Stimulated activated CD4-positive, alpha-beta T cell treated with anti-CD3 and anti-CD28 coated beads, Interleukin-4, amount 100 ng/mL, for 1 hour (primary cell): ENCODE measurements around the gene ABCA7.

Experiments used
- DNase-seq: peaks from one replicate; pipeline ENCODE4 v3.0.0-alpha.2; 2020

The ABCA7 gene

DNA sequence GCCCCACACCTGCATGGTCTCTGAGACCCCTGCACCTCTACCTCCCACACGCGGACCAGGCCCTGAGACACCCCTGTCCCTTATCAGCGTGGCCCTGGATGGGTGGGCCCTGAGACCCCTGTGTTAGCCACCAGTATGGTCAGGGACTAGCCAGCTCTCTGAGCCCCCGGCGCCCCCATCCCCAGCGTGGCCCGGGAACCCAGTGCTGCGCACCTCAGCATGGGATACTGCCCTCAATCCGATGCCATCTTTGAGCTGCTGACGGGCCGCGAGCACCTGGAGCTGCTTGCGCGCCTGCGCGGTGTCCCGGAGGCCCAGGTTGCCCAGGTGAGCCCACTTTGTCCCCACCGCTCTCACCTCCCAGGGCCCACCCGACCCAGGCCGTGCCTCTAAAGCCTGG is 22.1 kb downstream of the ABCA7 start:
- no peak for DNase-seq

DNA sequence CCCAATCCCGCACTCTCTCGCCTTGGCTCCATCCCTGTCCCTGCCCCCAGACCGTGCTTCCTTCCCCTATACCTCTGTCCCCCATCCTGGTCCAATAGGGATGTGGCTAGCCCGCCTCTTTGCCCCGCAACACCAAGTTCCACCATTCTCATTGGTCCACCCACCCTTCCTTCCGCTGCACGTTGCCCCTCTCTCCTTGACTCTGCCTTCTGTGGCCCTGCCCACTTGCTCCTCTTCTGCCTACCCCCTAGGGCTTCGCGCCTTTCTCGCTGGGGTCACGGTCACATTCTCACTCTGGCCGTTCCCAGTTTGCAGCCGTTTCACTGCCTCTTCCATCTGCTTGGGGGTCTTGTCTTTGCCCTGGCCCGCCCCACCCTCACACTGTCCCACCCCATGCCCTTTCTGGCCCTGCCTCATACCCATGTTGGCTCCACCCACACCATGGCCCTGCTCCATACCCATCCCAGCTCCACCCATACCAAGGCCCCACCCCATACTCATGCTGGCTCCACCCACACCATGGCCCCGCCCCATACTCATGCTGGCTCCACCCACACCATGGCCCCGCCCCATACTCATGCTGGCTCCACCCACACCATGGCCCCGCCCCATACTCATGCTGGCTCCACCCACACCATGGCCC is 22.6 kb downstream of the ABCA7 start:
- no peak for DNase-seq

DNA sequence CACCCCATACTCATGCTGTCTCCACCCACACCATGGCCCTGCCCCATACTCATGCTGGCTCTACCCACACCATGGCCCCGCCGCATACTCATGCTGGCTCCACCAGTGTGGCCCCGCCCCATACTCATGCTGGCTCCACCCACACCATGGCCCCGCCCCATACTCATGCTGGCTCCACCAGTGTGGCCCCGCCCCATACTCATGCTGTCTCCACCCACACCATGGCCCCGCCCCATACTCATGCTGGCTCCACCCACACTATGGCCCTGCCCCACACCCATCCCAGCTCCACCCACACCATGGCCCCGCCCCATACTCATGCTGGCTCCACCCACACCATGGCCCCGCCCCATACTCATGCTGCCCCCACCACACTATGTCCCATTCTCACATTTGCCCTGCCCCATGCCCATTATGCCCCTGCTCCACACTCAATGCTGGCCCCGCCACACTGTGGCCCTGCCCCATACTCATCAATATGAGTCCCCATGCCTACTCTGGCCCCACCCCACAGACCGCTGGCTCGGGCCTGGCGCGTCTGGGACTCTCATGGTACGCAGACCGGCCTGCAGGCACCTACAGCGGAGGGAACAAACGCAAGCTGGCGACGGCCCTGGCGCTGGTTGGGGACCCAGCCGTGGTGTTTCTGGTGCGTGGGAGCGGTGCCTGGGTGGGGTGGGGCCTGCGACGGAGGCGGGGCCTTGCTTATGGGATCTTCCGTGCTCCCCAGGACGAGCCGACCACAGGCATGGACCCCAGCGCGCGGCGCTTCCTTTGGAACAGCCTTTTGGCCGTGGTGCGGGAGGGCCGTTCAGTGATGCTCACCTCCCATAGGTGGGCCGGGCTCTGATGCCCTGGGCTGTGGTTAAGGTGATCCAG is 23.4 kb downstream of the ABCA7 start:
- peak; percentile 57 for DNase-seq

DNA sequence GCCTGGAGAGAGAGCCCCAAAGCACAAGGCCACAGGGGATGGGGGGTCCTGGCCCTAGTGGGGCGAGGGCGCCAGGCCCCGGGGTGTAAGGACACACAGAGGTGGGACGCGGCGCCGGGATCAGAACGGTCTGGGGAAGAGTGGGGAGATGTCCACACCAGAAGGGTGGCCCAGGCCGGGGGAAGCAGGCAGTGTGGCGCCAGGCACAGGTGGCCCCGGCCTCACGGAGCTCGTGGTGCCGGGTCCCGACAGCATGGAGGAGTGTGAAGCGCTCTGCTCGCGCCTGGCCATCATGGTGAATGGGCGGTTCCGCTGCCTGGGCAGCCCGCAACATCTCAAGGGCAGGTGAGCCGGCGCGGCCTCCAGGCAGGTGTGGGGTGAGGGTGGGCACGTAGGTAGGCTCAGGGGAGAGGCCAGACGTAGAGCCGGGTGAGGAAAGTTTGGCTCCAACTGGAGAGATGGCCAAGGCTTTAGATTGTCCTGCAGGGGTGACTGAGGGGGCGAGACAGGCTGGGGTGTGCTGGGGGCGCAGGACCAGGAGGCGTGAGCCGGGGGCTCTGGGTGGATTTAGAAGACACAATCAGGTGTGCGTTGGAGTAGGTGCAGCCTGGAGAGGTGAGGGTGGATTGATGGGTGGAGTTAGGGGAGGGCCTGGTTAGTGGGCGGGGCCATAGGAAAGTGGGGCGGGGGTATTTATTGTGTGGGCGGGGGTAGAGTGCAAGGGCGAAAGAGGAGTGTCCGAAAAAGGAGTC is 24.2 kb downstream of the ABCA7 start:
- no peak for DNase-seq

DNA sequence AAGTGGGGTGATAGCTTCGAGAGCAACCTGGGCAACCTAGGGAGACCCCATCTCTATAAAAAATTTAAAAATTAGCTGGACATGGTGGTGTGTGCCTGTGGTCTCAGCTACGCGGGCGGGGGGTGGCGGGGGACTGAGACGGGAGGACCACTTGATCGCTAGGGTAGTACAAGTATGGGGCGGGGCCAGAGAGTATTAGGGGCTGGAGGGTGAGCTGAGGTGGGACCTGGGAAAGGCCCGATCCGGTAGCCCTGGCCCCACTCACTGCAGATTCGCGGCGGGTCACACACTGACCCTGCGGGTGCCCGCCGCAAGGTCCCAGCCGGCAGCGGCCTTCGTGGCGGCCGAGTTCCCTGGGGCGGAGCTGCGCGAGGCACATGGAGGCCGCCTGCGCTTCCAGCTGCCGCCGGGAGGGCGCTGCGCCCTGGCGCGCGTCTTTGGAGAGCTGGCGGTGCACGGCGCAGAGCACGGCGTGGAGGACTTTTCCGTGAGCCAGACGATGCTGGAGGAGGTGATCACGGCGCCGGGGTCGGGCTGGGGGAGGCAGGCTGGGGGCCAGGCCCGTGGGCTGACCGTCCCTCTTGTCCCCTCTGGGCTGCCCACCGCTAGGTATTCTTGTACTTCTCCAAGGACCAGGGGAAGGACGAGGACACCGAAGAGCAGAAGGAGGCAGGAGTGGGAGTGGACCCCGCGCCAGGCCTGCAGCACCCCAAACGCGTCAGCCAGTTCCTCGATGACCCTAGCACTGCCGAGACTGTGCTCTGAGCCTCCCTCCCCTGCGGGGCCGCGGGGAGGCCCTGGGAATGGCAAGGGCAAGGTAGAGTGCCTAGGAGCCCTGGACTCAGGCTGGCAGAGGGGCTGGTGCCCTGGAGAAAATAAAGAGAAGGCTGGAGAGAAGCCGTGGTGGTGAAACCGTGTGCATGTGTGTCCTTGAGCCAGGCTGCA is 25.0 kb downstream of the ABCA7 start:
- DNase-seq = peak; percentile 80

DNA sequence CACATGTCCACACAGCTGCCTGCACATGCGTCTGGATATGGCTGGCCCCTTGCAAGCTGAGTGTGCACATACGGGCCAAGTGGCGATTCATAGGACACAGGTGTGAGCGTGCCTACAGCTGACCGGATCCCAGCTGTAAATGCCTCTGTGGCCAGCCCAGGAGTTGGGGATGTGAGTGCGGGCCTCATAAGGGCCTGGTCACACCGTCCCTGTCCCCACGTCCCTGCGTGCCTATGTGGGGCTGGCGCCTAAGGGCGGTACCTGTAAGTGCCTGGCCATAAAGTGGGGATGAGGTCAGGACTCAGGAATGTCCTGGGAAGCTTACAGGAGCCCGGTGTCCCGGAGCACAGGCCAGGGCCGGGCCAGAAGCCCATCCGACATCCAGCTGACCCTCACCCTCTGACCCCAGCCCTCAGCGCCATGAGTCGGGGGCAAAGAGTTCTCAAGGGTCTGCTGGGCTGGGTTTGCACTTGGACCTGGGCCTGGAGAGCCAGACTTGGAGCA is 25.8 kb downstream of the ABCA7 start:
- DNase-seq = no peak

DNA sequence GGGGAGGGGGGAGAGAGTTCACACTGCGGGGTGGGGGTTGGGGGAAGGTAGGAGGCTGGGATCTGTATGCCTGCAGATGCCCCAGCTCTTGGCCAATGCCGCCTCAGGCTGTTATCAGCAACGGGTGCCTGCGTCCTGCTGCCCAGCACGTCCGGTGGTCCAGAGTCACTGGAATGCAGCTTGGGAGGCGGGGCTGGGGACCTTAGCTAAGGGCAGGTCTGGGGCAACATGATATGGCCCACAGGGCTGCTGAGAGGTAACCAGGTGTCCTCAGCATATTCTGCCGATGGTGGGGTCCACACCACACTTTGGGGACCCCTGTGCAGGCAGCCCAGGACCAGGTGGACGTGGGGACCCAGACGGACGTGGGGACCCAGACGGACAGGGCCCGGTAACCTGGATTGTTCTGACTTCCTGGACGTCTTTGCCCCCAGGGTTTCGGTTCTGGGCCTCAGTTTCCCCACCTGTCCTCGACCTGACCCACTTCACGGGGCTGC is 26.4 kb downstream of the ABCA7 start:
- no peak for DNase-seq

DNA sequence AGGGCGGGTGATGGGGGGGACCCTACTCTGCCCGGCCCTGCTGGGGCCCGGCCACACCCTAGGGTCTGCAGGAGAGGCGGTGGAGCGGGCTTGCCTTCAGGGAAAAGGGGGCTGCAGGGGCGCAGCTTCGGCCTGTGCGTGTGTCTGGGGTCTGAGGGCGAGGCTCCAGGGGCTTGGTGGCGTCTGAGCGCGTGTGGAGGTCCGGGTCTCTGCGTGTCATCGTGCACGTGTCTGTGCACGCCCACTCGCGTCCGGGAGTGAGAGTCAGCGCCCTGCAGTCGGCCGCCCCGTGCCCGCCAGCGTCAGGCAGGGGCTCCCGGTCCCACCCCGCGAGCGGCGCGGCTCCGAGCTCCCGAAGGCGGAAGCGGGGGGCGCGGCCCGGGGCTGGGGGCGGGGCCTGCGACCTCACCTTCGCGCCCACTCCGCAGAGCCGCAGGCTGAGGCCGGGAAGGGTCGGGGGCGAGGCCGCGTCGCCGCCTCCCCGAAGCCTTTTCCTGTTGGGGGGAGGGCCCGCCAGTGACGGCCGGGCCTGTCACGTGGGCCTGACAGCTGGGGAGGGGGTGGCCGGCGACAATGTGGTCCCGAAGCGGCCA is 26.9 kb downstream of the ABCA7 start, which contains the start of gene ARHGAP45:
ARHGAP45 (plus strand) TSS at position 420 of the 593 bp plus-strand sequence. CDS start 239 bp downstream, outside the sequence.
- peak; percentile 83 for DNase-seq

DNA sequence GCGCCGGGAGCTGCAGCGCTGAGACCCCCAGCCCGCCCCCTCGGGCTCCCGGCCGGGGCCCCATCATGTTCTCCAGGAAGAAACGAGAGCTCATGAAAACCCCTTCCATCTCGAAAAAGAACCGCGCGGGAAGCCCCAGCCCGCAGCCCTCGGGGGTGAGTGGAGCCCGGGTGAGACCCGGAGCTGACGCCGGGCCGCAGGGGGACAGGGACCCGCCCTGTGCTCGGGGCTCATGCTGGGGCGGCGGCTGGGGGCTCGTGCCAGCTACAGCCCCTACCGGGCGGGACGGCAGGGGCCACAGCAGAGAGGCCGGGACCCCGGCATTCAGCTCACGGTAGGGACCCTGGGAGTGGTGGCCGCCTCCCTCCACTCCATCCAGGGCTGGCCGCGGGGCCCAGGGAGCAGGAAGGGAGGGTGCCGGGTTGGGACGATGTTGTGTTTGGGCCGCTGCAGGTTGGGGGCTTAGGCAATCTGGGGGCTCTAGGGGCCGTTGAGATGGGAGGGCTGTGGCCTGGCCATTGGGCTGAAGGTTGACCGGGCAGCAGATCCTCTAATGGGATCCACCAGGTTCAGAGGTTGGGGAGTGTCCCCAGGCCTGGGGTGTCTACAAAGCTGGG is 27.5 kb downstream of the ABCA7 start:
- DNase-seq = no peak

DNA sequence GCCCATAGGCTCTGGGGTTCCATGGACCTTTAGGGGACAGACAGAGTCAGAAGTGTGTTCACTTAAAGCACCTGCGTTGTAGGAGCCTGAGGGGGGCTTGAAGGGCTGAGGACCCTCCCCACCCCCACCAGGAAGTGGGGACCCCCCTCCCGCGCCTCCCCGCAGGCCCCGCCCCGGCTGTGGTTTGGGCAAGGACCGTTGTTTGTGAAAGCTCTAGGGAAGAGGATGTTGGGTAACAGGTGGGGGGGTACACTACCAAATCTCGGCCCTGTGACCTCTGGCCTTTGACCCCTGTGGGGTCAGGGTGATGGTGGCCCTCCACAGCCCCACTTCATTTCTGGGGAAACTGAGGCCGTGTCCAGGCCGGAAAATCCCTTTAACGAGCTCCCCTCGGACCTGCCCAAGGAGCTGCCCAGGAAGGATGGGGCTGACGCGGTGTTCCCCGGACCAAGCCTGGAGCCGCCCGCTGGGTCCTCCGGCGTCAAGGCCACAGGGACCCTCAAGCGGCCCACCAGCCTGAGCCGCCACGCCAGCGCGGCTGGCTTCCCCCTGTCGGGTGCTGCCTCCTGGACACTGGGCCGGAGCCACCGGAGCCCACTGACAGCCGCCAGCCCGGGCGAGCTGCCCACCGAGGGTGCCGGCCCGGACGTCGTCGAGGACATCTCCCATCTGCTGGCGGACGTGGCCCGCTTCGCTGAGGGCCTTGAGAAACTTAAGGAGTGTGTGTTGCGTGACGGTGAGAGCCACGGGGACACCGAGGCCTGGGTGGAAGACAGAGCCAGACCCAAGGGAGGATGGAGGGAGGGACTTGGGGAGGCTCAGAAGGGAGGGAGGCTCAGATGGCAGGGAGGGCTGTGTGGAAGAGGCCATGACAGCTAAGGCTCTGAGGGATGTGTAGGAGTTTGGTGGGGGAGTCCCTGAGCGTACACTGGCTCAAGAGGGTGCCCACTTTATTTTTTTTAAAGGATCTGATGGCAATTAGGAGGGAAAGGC is 28.4 kb downstream of the ABCA7 start:
- DNase-seq = peak; percentile 57

DNA sequence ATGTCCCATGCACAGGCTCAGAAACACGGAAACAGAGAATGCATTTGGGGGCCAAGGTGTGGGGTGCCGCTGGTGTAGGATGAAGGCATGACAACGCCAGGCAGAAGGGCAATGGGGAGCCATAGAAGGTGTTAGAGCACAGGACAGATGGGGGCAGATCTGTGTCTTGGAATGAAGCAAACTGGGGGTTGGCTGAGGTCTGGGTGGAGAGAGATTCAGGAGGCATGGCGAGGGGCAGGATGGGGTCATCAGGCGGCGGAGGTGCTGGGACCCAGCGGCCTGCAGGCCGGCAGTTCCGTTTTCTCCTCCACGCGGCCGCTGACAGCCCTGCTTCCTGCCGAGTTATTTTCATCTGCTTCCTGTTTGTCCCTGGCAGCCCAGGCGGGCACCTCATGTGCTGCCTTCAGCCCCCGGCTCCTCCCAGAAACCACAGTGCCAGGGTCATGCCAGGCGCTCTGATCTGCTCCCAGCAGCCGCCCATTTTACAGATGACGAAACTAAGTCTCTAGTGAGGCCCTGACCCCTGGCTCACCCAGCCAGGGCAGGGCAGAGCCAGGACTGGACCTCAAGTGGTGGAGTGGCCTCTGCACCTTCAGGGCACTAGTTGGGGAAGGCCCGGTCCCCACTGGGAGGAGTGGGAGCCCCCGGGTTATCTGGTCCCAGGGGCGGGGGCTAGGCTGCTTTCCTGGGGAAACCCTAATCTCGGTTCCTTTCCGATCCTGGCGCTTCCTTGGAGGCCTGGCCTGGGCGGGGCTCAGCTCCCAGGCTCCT is 29.3 kb downstream of the ABCA7 start:
- DNase-seq = peak; percentile 52

DNA sequence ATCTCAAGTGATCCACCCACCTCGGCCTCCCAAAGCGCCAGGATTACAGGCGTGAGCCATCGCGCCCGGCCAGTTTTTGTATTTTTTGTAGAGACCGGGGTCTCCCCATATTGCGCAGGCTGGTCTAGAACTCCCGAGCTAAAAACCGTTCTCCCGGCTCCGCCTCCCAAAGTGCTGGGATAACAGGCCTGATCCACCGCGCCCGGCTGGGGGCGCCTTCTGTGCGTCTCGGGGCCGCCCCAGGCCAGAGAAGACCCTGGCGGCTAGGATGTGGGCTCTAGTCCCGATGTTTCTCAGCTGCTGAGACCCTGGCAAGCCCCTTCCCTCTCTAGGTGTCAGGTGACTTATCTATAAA is 30.6 kb downstream of the ABCA7 start:
- no peak for DNase-seq

DNA sequence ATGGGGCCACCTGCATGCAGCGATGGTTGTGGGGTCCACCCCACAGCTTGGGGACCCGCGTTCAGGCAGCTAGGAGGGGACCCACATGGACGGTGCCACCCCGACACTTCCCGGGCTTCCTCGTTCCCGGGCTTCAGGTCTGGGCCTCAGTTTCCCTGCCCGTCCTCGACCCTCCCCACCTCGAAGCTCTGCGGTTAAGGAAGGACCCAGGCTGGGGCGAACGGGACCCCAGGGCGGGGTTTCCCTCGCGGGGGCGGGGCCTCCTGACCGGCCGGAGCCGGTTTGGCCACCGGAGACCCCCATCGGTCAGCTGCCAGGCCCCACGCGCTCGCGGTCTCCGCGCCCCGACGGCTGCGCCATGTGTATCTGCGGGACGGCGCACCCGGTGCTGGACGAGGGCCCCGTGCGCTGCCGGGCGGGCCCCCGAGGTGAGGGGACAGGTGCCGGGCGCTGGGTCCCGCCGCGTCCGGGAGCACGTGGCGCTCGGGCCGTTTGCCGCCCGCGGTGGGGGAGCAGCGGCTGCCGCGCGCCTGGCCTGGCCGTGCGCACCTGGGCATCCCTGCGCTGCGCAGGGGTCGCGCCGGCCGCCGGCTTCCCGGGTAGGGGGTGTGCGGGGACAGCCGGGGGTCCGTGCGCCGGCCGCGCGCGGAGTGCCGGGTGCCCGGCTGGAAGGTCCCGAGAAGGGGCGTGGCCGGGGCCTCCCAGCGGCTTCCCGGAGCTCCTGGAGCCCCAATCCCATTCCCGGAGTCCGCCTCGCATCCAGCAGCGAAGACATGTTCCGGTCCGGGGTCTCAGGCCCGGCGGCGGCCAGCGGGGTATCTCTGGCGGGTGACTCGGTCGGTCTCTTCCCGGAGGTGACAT is 31.3 kb downstream of the ABCA7 start:
- no peak for DNase-seq

DNA sequence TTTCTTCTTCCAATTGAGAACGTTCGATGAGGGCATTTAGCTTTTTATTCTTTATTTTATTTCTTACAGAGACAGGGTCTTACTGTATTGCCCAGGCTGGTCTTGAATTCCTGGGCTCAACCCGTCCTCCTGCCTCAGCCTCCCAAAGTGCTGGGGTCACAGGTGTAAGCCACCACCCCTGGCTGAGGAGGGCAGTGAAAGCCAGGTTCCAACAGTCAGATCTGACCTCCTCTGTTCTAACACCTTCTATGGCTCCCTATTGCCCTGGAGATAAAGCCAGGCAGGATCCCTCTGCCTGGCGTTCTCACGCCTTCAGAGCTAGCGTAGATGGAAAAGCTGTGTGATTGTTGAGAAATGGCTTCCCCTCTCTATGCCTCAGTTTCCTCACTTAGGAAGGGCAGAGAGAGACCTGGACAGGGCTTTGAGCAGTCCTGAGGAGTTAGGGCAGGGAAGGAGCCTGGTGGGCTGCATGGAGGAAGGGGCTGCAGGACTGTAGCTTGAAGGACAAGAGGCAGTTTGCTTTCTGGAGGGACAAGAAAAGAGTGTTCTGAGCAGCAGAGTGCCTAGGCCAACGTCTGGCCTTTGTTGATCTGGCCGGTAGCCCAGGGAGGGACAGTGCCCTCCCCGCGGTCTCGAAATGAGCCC is 32.6 kb downstream of the ABCA7 start:
- no peak for DNase-seq

DNA sequence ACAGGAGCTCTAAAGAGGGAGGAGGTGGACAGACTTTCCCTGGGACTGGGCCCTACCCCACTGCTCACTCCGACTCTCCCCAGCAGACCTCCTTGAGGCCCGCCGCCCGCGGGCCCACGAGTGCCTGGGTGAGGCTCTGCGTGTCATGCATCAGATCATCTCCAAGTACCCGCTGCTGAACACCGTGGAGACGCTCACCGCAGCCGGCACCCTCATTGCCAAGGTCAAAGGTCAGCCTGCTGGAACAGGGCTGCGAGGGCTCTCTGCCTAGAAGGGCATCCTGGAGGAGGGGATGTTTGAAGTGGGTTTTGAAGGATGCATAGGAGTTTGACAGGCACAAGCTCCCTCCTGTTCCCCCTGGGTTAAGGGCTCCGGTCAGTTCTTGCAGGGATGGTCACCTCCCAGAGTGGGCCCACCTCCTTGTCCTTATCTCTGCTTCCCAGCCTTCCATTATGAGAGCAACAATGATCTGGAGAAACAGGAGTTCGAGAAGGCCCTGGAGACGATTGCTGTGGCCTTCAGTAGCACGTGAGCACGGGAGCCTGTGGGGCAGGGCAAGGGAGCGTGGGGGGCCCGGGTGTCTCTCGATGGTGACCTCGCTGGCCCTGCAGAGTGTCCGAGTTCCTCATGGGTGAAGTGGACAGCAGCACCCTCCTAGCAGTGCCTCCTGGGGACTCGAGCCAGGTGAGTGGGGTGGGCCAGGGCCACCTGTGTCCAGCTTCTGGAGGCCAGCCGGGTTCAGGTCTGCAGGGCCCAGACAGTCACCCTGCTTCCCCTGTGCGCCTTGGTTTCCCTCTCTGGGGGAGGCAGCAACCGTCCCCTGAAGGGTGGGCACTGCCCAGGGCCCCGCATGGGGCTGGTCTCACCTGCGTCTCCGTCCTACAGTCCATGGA is 33.4 kb downstream of the ABCA7 start:
- no peak for DNase-seq

DNA sequence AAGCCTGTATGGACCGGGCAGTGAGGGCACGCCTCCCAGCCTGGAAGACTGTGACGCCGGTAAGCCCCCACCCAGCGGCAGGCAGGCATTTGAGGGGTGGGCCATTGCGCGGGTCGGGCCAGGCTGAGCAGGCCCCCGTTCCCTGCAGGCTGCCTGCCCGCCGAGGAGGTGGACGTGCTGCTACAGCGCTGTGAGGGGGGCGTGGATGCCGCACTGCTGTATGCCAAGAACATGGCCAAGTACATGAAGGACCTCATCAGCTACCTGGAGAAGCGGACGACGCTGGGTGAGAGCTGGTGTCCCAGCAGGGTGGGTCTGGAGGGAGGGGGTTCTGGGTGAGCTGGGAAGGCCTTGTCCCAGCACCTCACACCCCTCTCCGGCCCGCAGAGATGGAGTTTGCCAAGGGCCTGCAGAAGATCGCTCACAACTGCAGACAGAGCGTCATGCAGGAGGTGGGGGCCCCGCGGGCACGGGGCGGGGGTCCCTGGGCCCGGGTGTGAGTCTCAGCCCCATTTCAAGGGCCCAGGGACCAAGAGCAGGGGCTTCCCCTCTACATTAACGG is 34.1 kb downstream of the ABCA7 start:
- no peak for DNase-seq
